Measurements from ENCODE around the gene ISLR. TPM values are rescaled to one million over a fixed set of nuclear protein-coding genes. Genes with fewer than 3 reads are reported as not detected.

Gene ISLR
- total RNA-seq, 2 donors from 2014 or later, result 36.5 to 70.7 TPM

DNA sequence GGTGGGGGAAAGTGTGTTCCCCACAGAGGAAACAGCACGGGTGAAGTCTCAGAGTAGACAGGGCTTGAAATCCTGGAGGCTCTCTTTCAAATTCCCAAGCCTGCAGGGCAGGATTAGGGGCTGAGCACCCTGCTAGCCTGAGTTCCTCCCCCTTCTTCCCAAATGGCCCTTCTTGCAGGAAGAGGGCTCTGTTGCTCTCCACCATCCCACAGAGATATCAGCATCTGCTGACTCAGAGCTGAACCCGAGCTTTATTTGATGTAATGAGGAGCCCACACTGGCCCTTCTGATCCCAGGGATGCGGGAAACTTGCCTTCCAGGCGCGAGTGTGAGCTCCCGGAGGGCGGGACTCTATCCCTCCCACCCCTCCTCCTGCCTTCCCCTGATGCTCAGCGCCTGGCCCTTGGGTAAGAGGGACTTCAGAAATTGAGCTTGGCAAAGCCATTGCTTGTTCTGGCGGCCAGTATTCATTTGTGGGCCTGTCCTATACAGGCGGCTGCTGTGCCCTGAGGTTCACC is 30.5 kb downstream of the ISLR start:
- Histone ChIP-seq H3K27ac (no peak overlapping the region), H3K9me3 (no peaks in the 10 kb centered on the region), H3K4me3 (no peak overlapping the region), H3K36me3 (no peaks in the 10 kb centered on the region), H3K4me1 (replicated peaks) (no peaks in the 10 kb centered on the region), H3K27me3 (replicated peaks; ENCODE audit: insufficient read depth) (peaks cover 2% of the 10 kb centered on the region)
- intact Hi-C loops (cut with DNase I), result no loop called here
- WGBS, result 51% methylated on average over 10 of the region's 10 CpGs
- DNase-seq (ENCODE audit: low spot score), result no peak
- no peak for TF ChIP-seq POLR2AphosphoS5 (IDR thresholded peaks at IDR 0.05)
- TF ChIP-seq, protein P1, sequence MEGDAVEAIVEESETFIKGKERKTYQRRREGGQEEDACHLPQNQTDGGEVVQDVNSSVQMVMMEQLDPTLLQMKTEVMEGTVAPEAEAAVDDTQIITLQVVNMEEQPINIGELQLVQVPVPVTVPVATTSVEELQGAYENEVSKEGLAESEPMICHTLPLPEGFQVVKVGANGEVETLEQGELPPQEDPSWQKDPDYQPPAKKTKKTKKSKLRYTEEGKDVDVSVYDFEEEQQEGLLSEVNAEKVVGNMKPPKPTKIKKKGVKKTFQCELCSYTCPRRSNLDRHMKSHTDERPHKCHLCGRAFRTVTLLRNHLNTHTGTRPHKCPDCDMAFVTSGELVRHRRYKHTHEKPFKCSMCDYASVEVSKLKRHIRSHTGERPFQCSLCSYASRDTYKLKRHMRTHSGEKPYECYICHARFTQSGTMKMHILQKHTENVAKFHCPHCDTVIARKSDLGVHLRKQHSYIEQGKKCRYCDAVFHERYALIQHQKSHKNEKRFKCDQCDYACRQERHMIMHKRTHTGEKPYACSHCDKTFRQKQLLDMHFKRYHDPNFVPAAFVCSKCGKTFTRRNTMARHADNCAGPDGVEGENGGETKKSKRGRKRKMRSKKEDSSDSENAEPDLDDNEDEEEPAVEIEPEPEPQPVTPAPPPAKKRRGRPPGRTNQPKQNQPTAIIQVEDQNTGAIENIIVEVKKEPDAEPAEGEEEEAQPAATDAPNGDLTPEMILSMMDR (IDR thresholded peaks at IDR 0.05), result no peak
- TF ChIP-seq POLR2A (IDR thresholded peaks at IDR 0.05), result no peak

DNA sequence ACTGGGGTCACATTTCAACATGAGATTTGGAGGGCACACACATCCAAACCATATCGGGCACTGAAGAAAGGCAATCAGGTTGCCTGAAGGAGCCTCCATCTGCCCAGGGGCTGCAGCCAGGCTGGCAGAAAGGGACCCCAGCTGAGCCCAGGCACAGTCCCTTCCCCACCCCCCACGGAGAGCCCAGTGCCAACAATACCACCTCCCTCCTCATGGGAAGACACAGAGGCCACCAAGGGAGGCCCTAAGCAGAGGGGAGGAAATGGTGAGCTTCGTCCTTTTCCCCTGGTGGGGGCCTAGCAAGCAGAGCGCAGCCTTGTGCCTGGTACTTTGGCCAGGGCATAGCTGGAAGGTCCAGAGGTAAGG is 32.1 kb downstream of the ISLR start:
- intact Hi-C loops (cut with DNase I), result no loop called here
- Histone ChIP-seq H3K9me3 (no peaks in the 10 kb centered on the region), H3K4me3 (no peak overlapping the region), H3K27ac (no peak overlapping the region), H3K4me1 (replicated peaks) (no peaks in the 10 kb centered on the region), H3K27me3 (replicated peaks; ENCODE audit: insufficient read depth) (peaks cover 2% of the 10 kb centered on the region), H3K36me3 (no peaks in the 10 kb centered on the region)
- DNase-seq (ENCODE audit: low spot score), result no peak
- 82% methylated on average over 4 of the region's 4 CpGs for WGBS
- TF ChIP-seq POLR2A (IDR thresholded peaks at IDR 0.05) (no peak), POLR2AphosphoS5 (IDR thresholded peaks at IDR 0.05) (no peak)
- TF ChIP-seq, protein P1 (IDR thresholded peaks at IDR 0.05), result no peak

DNA sequence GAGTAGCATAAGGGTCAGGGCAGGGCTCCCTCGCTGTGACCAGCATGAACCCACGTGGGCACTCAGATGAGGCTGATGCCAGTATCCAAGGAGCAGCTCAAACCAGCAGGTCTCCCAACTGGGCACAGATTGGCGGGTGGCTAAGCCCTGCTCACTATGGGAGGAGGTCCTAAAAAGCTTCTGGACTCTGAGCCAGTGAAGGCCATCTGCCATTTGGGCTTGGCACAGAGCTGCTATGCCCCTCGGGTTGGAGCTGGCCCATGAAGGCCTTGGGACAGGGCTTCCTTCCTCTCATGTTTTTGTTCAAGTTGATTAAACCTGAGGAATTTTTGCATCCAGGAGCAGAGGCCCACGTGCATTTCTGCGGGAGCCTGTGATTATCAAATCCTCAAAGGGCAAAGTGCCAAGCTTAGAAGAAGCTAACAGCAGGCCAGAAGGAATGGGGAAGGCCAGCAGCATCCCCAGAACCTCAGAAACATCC is 33.3 kb downstream of the ISLR start:
- intact Hi-C loops (cut with DNase I), result no loop called here
- DNase-seq (ENCODE audit: low spot score), result no peak

GRCh38 chr15:74207652-74208440 is 34.3 kb downstream of the ISLR start:
- DNase-seq (ENCODE audit: low spot score), result no peak
- Histone ChIP-seq H3K4me3 (no peak overlapping the region), H3K9me3 (no peaks in the 10 kb centered on the region), H3K36me3 (no peaks in the 10 kb centered on the region), H3K27me3 (replicated peaks; ENCODE audit: insufficient read depth) (peaks cover 2% of the 10 kb centered on the region), H3K27ac (no peak overlapping the region), H3K4me1 (replicated peaks) (no peaks in the 10 kb centered on the region)
- WGBS, result 82% methylated on average over 16 of the region's 16 CpGs
- TF ChIP-seq POLR2AphosphoS5 (IDR thresholded peaks at IDR 0.05) (no peak), POLR2A (IDR thresholded peaks at IDR 0.05) (no peak)
- TF ChIP-seq, protein P1 (IDR thresholded peaks at IDR 0.05), result no peak
- intact Hi-C loops (cut with DNase I), result no loop called here

More for the DNA sequence above, 33.3 kb downstream of the ISLR start:
- TF ChIP-seq POLR2A (IDR thresholded peaks at IDR 0.05), result no peak
- no peak for TF ChIP-seq POLR2AphosphoS5 (IDR thresholded peaks at IDR 0.05)
- TF ChIP-seq, protein P1 (IDR thresholded peaks at IDR 0.05), result no peak
- Histone ChIP-seq H3K27ac (no peak overlapping the region), H3K4me1 (replicated peaks) (no peaks in the 10 kb centered on the region), H3K9me3 (no peaks in the 10 kb centered on the region), H3K4me3 (no peak overlapping the region), H3K36me3 (no peaks in the 10 kb centered on the region), H3K27me3 (replicated peaks; ENCODE audit: insufficient read depth) (peaks cover 2% of the 10 kb centered on the region)
- WGBS, result 45% methylated on average over 6 of the region's 6 CpGs

DNA sequence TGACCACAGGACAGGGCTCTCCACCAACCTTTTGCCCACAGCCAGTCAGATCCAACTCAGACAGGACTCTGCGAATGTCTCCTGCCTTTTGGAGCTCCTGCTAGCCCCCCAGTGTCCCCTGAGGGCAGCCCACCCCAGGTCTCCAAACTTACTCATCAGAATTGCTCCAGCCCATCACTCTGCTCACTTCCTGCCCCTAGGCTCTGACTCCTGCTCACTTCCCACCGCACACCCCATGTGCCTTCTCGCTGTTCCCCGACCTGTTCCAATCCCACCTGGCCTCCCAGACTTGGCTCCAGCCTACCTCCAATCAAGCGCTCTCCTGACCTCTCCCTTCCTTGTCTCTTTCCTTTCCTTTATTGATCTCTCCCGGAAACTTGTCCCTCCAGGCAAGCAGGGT is 35.0 kb downstream of the ISLR start:
- peaks cover 2% of the 10 kb centered on the region for H3K27me3 ChIP-seq (replicated peaks; ENCODE audit: insufficient read depth)
- WGBS, result 76% methylated on average over 6 of the region's 6 CpGs
- no peaks in the 10 kb centered on the region for H3K36me3 ChIP-seq
- TF ChIP-seq POLR2AphosphoS5 (IDR thresholded peaks at IDR 0.05) (no peak), POLR2A (IDR thresholded peaks at IDR 0.05) (no peak)
- TF ChIP-seq, protein P1 (IDR thresholded peaks at IDR 0.05), result no peak
- H3K4me1 ChIP-seq (replicated peaks), result no peaks in the 10 kb centered on the region
- H3K4me3 ChIP-seq, result no peak overlapping the region
- DNase-seq (ENCODE audit: low spot score), result no peak
- intact Hi-C loops (cut with DNase I), result no loop called here
- no peaks in the 10 kb centered on the region for H3K9me3 ChIP-seq
- no peak overlapping the region for H3K27ac ChIP-seq
